ENCODE results near the gene MOB3A. TPM values are rescaled to one million over a fixed set of nuclear protein-coding genes. Genes with fewer than 3 reads are reported as not detected.

MOB3A gene
- total and polyA plus RNA-seq, 9 of the 15 experiments (the other 6 are each of a cell fraction or from before 2014, with no cell fraction given), result 1.1 to 24.1 (median 6.0) TPM

DNA sequence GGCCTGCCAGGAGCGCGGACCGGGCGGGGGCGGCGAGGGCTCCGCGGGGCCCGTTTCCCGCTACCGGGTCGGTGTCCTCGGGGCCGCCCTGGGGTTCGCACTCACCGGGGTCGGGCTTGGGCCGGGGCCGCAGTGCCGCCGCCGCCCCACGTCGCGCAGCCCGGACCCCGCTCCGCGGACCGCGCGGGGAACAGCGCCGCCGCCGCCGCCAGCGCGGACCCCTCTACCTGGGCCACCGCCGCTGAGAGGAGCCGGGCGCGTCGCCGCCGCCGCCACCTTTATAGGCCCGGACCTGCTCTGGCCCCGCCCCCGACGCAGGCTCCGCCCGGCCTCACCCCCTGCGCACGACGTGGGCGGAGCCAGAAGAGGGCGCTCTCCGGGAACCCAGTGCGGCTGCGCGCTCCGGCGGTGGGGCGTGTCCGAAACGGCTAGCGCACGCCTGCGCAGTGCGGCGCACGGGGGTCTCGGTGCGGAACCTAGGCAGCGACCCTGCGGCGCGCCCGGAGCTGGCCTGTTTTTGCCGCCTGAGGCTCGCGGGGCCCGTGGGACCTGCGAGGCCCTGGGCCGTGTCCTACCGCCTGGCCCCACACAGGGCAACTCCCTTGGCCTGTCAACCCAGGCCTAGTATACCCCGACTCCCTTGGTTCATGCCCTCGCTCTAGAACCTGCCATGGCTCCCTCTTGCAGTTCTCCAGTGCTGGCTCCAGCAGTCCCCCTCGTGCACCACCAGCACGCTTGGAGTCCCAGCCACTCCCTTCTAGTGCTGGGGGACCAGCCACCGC lies 44.9 kb downstream of the MOB3A start, which contains the start of gene MKNK2 (continued):
- TF ChIP-seq, protein P1, sequence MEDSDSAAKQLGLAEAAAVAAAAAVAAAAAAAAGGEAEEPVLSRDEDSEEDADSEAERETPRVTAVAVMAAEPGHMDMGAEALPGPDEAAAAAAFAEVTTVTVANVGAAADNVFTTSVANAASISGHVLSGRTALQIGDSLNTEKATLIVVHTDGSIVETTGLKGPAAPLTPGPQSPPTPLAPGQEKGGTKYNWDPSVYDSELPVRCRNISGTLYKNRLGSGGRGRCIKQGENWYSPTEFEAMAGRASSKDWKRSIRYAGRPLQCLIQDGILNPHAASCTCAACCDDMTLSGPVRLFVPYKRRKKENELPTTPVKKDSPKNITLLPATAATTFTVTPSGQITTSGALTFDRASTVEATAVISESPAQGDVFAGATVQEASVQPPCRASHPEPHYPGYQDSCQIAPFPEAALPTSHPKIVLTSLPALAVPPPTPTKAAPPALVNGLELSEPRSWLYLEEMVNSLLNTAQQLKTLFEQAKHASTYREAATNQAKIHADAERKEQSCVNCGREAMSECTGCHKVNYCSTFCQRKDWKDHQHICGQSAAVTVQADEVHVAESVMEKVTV (CRISPR knock-in tag; IDR thresholded peaks at IDR 0.05), result no peak
- peak; percentile 60; the same call in 1 of the 2 replicates for TF ChIP-seq GATAD2A (IDR thresholded peaks at IDR 0.05)
- peak; percentile 64 for TF ChIP-seq MAX (CRISPR knock-in tag; IDR thresholded peaks at IDR 0.05)
- TF ChIP-seq ZFX (CRISPR knock-in tag; IDR thresholded peaks at IDR 0.05), result peak; percentile 90
- peak; percentile 49; the same call in 1 of the 2 replicates for TF ChIP-seq FOXP4 (CRISPR knock-in tag; IDR thresholded peaks at IDR 0.05; ENCODE audit: borderline replicate concordance)
- TF ChIP-seq SMARCE1 (IDR thresholded peaks at IDR 0.05), result no peak
- peak; percentile 99 for TF ChIP-seq NRF1 (conservative IDR thresholded peaks at IDR 0.05 in 1 of 2, IDR thresholded peaks at IDR 0.05 in 1 of 2)
- no peak for TF ChIP-seq ZNF436 (CRISPR knock-in tag; IDR thresholded peaks at IDR 0.05)
- TF ChIP-seq, protein P2, sequence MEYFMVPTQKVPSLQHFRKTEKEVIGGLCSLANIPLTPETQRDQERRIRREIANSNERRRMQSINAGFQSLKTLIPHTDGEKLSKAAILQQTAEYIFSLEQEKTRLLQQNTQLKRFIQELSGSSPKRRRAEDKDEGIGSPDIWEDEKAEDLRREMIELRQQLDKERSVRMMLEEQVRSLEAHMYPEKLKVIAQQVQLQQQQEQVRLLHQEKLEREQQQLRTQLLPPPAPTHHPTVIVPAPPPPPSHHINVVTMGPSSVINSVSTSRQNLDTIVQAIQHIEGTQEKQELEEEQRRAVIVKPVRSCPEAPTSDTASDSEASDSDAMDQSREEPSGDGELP (CRISPR knock-in tag; IDR thresholded peaks at IDR 0.05; ENCODE audit: borderline replicate concordance), result peak; percentile 42
- peak; percentile 77; the same call in 1 of the 2 replicates for TF ChIP-seq KLF1 (tag; IDR thresholded peaks at IDR 0.05)
- TF ChIP-seq ZNF239 (CRISPR knock-in tag; IDR thresholded peaks at IDR 0.05), result no peak
- TF ChIP-seq HOXB6 (CRISPR knock-in tag; IDR thresholded peaks at IDR 0.05; ENCODE audit: borderline replicate concordance), result no peak
- no peak for TF ChIP-seq BACH1 (tag; IDR thresholded peaks at IDR 0.05)
- TF ChIP-seq, protein P3, sequence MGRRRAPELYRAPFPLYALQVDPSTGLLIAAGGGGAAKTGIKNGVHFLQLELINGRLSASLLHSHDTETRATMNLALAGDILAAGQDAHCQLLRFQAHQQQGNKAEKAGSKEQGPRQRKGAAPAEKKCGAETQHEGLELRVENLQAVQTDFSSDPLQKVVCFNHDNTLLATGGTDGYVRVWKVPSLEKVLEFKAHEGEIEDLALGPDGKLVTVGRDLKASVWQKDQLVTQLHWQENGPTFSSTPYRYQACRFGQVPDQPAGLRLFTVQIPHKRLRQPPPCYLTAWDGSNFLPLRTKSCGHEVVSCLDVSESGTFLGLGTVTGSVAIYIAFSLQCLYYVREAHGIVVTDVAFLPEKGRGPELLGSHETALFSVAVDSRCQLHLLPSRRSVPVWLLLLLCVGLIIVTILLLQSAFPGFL (CRISPR knock-in tag; IDR thresholded peaks at IDR 0.05), result no peak
- TF ChIP-seq ZNF174 (CRISPR knock-in tag; IDR thresholded peaks at IDR 0.05), result no peak
- peak; percentile 96 for TF ChIP-seq FUS (optimal IDR thresholded peaks at IDR 0.05; ENCODE audit: low read depth, low read length)
- TF ChIP-seq TCF7 (IDR thresholded peaks at IDR 0.05; ENCODE audit: borderline replicate concordance), result peak; percentile 11; the same call in 1 of the 2 replicates
- peak; percentile 47; the same call in 1 of the 2 replicates for TF ChIP-seq NR2C2 (CRISPR knock-in tag; IDR thresholded peaks at IDR 0.05)
- TF ChIP-seq NR2C2 (tag; IDR thresholded peaks at IDR 0.05), result peak; percentile 43; the same call in 1 of the 2 replicates
- peak; percentile 48; the same call in 1 of the 2 replicates for TF ChIP-seq MBD2 (IDR thresholded peaks at IDR 0.05; ENCODE audit: borderline replicate concordance, low read depth)
- peak; percentile 94 for TF ChIP-seq FIP1L1 (IDR thresholded peaks at IDR 0.05; ENCODE audit: low read depth, low read length, poor library complexity, severe bottlenecking)
- TF ChIP-seq GATAD2B (IDR thresholded peaks at IDR 0.05; ENCODE audit: borderline replicate concordance), result peak; percentile 96
- TF ChIP-seq NELFE (IDR thresholded peaks at IDR 0.05; ENCODE audit: insufficient read depth, insufficient read length), result peak; percentile 86

All from K562 (cell line).